HPDE6-E6E7 (cell line): ENCODE results near the gene JAKMIP1.

ENCODE experiments used
- DNase-seq: peaks from one replicate; pipeline ENCODE4 v3.0.0; 2011; ENCODE audit warnings: missing footprints; ENCODE audit errors: extremely low spot score

Gene JAKMIP1

DNA sequence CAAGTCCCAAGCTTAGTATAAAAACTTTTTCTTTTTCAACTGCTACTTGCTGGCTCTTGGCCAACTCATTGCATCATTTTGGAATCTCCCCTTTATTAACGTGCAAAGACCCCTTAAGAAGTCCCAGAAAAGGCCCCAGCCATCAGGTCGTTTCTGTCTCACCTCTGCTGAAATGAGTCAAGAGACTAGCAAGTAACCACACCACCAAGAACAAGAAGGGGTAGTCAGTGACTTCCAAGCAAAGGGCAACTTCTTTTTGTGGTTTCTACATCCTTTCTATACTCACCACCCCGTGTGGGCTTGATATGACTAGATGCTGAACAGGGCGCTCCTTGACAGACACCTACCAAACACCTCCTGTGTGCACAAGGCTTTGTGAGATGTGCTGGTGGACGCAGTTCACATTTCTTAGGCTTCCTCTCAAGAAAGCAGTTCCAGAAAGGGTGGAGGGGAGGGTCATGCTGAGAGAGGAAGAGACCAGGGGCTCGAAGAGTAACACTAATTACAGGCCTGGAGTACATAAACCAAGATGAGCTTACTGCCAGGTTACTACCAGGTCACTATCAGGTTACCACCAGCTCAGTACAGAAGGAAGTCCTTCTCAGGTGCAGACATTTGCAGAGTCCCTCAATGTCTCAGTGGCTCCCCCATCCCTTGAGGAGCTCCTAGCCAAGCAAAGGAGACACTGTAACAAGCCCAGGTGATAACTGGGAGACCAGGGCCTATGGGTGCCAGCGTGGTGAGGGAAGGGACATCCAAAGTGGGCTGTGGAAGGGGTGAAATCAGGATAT lies 19.3 kb downstream of the JAKMIP1 start:
- no peak for DNase-seq

DNA sequence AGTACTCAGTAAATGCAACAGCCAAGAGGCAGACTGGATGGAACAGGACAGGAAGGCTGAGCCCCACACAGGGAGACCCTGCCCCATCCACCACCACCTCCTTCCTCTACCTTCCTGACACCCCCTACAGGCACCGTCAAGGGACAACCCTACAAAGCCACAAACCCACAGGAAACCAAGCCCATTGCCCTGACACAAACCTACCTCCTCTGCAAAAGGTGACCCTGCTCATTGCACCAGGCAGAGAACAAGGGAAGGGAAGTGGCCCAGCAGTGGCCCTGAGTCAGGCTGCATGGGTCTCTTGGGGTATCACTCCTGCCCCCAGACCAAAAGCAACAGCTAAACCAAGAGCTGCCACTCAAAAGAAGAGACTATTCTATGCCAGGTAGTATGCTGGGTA lies 21.0 kb downstream of the JAKMIP1 start:
- DNase-seq = no peak

DNA sequence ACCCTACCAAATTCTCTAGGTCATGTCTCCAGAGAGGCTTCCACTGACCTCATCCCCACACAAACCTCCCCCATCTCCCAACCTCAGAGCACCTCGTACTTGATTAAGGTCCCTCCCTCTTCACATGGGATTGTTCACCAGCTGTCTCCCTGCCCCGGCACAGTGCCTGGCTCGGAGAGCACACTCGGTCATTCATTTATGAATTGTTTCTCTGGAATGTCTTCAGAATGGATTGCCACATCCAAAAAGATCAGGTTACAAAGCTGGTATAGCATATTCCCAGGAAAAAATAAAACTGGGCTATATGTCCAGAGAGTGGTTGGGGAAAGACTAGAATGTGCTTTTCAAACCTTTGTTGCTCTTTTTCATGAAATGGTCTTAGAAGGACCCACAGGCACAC lies 21.6 kb downstream of the JAKMIP1 start:
- no peak for DNase-seq

DNA sequence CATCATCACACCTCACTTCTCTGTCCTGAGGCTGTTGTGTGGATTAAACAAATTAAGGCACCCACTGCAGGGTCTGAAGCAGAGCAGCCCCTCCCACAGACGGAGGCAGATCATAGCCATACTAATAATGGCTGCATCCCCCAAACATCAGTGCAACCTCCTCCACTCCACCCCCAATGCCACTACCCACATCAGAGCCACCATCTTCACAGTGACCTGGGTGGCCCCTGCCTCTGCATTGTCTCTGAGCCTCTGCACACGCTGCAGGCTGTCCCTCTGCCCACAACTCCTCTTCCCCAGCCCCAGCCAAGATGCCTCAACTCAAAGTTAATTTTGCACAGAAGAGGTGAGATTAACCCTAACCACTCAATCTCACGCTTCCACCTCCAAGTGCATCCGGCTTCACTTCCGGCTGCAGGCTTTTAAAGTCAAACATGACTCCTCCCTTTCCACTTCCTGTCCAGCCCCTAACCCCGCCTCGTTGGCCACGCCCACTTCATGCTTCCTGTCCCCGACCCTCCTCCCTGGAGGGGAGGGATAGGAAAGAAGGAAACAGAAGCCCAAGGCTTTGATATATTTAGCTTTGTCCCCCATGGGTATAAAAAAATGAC lies 22.7 kb downstream of the JAKMIP1 start:
- DNase-seq = no peak

DNA sequence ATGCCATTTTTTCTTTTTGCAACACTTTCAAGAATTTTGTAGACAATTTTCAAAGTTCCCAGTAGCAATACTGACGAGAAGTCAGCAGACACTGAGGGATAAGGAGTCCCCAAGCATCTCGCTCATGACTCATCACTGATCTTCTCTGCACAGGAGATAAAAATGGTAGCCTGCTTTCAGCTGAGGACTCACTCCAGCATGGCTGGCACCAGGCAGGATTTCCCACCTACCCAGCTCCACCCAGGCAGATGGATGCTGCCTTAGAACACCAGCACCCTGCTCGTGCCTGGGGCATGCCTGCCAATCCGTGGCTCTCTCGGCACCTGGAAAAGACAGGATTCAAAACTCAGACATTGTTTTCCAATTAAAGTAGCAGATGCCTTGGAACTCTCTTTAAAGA lies 24.9 kb downstream of the JAKMIP1 start:
- DNase-seq = no peak

DNA sequence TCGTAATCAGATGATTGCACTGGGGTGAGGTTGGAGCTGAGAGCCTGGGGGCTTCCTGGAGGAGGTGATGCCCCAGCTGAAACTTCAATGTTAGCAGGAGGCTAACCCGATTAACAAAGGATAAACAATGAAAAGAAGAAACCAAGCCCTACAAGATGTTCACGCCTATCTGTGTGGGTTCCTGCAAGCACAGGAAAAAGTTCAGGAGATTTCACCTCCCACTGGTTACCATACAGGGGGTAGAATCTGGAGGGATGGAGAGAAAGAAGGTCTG lies 27.5 kb downstream of the JAKMIP1 start:
- DNase-seq = no peak

DNA sequence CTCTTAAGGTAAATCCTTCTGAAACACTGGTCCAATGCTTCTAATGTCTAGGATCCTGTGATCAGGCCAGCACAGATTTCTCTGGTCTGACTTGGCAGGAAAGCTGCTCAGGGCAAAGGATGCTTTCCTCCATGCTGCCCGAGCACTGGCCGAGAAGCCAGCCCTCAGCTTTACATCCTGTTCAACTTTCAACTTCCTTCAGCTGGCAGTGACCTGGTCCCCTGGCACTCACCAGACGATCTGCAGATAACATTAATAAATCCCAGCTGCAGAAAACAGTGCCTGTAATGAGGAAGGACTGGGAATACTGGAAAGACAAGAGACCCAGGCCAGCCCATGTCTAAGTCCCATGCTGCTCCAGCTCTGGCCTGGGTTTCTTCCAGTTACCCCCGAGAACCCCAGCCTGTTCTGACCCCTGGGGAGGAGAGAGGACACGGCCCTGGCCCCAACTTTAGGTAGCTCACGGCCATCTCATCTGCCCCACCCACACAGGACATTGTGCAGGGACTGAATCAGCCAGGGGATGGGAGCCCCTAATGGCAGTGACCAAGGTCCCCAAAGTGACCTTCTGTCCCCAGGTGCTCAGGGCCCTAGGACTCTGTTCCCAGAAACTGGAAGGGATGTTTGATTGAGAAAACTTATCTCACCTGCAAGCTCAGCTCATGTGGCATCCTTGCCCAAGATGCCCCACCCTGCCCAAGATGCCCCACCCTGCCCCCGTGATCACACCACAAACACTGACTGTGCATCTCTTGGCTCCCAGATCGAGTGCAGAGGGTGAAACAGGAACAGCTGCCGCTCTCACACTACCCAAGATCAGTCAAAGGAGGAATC lies 28.0 kb downstream of the JAKMIP1 start:
- no peak for DNase-seq

DNA sequence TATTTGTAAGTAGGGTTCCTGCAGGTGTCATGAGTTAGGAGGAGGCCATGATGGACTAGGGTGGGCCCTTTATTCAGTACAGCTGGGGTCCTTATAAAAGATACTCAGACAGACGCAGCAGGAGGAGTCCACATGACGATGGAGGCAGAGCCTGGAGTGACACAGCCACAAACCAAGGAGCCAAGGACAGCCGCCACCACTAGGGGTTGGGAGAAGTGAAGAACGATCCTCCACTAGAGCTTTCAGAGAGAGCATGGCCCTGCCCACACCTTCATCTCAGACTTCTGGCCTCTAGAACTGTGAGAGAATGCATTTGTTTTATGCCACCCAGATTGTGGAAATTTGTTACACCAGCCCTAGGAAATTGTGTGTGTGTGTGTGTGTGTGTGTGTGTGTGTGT lies 31.1 kb downstream of the JAKMIP1 start:
- DNase-seq = no peak

DNA sequence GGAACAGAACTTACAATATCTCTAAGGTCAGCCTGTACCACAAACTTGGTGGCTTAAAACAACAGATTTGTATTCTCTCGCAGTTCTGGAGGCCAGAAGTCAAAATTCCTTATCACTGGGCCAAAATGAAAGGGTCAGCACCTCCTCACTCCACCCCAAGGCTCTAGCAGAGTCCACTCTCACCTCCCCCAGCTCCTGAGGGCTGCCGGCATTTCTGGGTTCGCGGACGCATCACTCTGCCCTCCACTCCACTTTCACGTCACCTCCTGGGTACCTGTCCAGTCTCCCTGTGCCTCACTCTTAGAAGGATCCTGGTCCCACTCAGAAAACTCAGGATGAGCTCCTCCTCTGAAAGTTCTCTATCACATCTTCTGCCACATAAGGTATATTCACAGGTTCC lies 34.6 kb downstream of the JAKMIP1 start:
- no peak for DNase-seq

DNA sequence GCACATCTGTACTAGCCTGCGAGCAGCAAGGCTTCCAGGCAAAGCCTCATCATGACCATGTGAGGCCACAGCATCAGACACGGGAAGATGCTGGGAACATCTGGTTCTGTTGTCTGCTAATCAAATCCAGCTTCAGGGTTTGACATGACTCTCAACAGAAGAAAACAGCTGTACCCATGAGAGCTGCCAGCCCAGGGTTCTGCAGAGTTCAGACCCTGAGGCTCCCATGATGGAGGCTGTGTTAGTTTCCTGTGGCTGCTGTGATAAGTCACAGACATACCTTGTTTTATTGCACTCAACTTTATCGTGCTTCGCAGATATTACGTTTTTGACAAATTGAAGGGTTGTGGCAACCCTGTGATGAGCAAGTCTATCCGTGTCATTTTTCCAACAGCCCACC lies 37.5 kb downstream of the JAKMIP1 start:
- no peak for DNase-seq

DNA sequence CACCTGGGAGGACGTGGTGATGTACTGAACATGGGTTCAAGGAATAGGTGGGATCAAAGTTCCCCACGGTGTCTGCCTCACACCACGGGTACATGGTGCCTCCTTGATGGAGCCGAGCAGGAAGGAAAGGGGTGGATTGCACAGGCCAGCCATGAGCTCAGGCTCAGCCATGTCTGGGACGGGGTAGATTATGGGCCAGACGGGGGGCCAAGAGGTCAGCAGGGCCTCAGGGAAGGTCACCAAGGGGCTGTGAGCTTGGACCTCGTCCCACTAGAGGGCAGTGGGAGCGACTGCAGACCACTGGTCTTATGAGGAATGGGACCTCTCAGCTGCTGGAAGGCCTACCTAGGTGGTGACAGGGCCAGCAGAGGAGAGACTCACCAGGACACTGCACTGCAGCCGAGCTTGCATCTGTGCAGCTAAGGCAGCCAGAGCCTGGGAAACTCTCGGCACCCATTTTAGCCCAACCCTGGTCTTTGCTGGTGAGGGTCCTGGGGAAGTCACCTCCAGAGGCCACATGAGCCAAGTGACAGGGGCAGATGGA lies 38.4 kb downstream of the JAKMIP1 start:
- no peak for DNase-seq

DNA sequence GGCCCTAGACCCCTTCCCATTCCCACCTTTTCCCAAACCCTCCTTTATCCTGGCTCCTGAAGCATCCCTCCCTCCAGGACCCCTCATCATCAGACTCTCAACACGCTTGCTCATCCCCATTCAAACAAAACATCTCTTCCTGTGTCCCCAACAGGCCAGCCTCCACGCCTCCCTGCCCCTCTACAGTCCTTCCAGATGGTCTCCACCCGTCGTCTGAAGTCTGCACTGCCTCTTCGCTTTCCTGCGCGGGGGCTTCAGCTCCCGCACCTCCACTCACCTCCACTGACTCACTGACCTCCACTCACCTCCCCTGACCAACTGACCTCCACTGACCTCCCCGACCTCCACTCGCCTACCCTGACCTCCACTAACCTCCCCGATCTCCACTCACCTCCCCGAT lies 39.8 kb downstream of the JAKMIP1 start:
- no peak for DNase-seq

DNA sequence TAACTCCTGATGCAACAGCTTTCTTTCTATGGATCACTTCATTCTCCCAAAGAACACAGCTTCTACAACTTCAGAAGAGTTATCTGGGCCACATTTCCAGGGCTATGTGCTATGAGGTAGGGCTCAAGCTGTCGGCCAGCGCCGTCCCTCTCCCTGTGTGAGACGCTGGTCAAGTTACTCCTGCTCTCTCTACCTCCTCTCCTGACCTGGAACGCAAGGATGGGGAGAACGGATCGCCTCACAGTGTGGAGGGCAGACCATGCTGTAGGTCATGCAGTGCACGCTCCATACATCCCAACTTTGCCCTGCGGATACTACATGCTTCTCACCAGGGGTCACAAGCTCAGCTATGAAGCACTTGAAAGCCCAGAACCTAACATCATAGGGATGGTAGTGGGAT lies 42.4 kb downstream of the JAKMIP1 start:
- DNase-seq = no peak

DNA sequence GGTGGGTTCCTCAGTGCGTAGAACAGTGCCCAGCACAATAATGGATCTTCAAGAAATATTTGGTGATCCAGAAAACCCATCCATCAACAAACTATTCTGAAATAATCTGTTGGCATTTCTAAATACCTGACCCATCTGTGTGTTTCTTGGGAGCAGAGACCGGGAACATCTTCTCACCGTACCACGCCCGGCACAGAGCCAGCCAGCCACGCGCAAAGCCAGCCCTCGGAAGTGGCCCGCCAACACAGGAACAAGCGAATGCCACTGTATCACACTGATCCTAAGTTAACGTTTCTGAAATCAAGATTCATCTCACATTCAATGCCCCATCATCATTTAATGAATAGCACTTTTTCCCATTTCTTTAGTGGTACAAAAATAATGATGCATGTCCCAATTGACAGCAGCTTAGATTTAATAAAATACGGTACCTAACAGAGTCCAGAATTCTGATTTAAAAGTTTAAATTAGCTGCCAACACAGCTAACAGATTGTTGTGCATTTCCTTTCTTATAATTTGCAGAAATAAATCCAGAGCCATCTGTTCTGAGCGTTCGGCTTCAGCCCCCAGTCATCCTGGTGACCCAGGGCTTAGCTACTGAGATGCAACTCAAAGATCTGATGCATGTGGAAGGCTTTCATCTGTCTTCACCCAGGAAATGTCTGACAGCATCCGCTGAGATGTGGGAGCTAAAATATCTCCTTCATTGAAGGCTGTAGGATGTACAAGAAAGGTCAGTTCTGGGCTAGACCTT lies 44.2 kb downstream of the JAKMIP1 start:
- DNase-seq = no peak

DNA sequence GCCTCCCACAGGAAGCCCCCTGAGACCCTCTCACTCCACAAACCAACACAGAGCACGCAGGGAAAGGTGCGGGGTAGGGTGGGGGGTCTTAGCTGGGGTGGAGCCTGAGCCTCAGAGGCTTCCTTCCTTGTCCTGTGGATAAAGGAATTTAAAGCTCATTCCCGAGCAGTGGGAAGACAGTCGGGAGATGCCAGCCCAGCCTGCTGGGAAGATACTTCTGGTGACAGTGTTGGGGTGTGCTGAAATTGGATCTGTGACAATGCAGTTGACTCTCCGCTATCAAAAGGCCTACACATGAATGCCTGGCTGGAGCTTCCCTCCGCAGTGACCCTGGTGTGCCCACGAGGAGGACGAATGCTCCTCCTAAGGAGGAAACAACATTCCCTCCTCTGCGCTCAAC lies 45.5 kb downstream of the JAKMIP1 start:
- DNase-seq = no peak

DNA sequence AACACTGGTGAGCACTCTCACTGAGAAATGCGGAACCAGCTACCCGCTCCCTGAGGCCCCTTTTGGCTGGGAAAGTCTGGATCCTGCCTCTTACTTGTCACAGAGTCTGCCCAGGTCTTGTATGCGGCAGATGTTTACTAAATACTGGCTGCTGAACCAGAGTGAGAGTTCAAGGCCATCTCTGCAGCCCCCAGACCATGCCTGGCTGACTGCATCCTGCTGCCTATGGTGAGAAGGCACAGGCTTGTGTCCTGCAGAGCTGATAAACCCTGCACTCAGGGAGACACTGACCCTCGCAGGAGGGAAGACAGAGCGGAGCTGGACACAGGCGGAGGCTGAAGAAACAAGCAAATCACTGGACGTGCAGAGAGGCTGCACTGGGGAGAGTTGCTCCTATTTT lies 46.5 kb downstream of the JAKMIP1 start:
- no peak for DNase-seq

DNA sequence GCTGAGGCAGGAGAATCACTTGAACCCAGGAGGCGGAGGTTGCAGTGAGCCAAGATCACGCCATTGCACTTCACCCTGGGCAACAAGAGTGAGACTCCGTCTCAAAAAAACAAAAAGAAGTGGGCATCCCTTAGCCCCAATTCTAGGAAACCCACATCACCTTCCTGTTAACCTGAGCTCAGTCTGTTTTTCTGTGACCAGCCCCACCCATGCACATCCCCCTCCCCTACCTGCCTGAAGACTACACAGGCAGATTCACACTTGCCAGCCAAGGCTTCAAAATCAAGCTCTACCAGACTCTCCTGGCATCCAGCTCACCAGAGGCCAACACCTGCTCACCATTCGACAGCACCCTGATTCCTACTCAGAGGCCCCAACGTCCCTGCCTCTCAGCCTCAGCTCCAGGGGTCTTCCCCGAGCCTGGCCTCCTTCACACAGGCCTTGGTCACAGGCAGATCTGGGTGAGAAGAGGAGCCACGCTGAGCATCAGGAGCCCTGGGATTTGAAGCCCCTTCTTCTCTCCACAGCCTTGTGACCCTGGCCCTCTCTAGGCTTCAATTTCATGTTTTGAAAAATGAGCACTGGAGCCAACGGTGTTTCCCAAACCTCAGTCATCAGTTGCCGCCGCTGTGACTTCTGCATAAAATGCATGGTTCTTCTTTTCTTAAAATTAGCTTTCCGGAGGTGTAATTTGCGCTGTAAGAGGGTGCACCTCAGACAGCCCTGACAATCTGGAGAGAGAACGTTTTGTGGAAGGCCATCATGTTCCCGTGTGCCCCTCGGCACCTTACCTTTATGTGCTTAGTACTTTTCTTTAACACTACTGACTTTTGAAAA lies 47.3 kb downstream of the JAKMIP1 start:
- DNase-seq = no peak

DNA sequence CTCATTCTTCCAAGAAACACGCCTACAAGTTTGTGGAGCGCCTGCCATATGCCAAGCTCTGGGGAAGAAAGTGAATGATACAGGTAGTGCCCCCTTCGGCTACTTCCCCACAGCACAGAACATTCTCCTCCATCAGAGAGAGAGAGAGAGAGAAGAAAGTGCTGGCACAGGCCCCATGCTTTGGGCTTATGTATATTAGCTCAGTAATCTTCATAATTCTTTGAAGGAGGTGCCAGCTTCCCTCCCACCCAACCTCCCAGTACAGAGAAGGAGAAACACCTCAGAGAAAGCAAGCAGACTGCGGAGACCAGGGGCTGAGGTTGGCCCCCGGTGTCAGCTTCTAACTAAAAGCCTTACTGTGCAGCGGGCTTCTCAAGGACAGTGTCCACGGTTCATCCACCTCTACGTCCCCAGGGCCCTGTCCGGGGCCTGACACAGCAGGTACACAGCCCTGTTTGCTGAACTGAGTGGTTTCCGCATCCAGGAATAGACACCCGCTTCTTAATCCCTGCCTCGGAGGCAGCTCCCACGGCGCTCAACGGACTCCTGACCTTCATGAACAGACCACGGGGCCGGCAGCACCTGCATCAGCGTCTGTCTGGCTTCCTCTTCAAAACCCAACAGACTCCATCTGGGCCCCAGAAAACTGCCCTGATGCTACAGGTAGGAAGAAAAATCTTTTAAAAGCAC lies 50.2 kb downstream of the JAKMIP1 start:
- DNase-seq = no peak

DNA sequence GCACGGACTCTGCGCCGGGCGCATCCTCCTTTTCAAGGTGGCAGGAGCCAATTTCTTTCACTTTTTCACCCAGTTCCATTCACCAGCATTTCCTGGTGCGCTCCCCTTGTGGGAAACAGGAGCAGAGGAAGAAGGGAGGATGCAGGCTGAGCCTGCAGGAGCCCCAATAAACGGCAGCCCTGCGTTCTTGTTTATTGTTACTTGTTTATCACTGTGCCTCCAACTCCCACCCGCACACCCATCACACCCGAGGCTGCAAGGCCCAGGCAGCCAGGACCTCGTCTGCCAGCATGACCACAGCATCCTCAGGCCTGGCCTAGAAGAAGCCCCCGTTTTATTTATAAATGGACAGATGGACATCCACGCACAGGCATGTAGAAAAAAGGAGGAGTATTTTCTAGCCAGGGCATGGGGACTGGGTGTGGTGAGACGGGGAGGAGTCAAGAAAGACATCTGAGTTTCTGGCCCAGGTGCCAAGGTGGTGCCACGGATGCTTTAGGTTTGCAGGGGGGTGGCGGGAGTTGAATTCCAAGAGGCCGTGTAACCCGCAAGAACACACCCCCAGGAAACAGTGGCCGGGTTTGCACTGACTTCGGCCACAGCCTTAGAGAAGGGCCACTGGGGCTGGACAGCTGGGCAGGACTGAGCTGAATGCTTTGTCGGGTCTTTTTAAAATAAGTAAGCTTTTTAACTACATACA lies 51.7 kb downstream of the JAKMIP1 start:
- DNase-seq = no peak

DNA sequence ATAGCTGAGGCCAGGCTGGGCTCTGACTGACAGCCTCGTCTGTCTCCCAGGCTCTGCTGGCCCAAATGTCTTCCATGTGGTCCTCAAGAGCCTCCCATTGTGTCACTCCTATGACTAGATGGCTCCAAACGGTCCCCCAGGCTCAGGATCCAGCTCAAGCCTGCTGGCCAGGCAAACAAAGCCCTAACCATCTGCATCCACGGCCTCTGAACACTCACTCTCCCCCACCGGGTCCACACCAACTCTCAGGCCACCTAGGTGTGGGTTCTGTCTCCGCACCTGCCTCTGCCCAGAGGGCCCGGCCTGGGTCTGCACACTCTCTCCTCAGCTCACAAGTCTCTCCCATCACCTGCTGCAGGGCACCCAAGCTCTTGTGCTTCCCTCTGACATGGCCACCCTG lies 52.9 kb downstream of the JAKMIP1 start:
- DNase-seq = no peak
